Amniotic epithelial cell (primary cell): ENCODE data around the gene TTLL13.
A peak's percentile ranks its signal among the peaks of the same experiment; 100 is the strongest.
"Not testable (repeated sequence)": the region's sequence is repeated elsewhere in the genome, so short reads cannot be mapped to it uniquely, and the experiment has no call there.

ENCODE experiments used
- DNase-seq: peaks from one replicate; pipeline ENCODE4 v3.0.0-alpha.2; 2010; ENCODE audit warnings: low read depth

Gene TTLL13

GRCh38 chr15:90287946-90288345 lies 38.6 kb downstream of the TTLL13 start:
- no peak for DNase-seq

- DNase-seq: peak; percentile 32
These were observed 42.5 kb downstream of the TTLL13 start for GRCh38 chr15:90291679-90292356.

- peak; percentile 23 for DNase-seq
These were observed 43.9 kb downstream of the TTLL13 start for GRCh38 chr15:90293040-90293810.

- no peak for DNase-seq
These were observed 44.8 kb downstream of the TTLL13 start for GRCh38 chr15:90294159-90294558.

- no peak for DNase-seq
These were observed 45.4 kb downstream of the TTLL13 start for GRCh38 chr15:90294601-90295269.

- no peak for DNase-seq
These were observed 45.9 kb downstream of the TTLL13 start for GRCh38 chr15:90295270-90295648.

- peak; percentile 10 for DNase-seq
These were observed 47.0 kb downstream of the TTLL13 start for GRCh38 chr15:90296316-90296884.

GRCh38 chr15:90297021-90297420 lies 47.7 kb downstream of the TTLL13 start:
- no peak for DNase-seq

- no peak for DNase-seq
These were observed 51.2 kb downstream of the TTLL13 start for GRCh38 chr15:90300541-90300940.

- peak; percentile 41 for DNase-seq
These were observed 51.8 kb downstream of the TTLL13 start for GRCh38 chr15:90300988-90301706.

- no peak for DNase-seq
These were observed 52.4 kb downstream of the TTLL13 start for GRCh38 chr15:90301707-90302300.

GRCh38 chr15:90305355-90305754 lies 56.0 kb downstream of the TTLL13 start:
- DNase-seq: not testable (repeated sequence)

- DNase-seq: peak; percentile 71
These were observed 56.6 kb downstream of the TTLL13 start for GRCh38 chr15:90305932-90306331.

GRCh38 chr15:90306560-90306959 lies 57.2 kb downstream of the TTLL13 start:
- peak; percentile 15 for DNase-seq

- no peak for DNase-seq
These were observed 58.3 kb downstream of the TTLL13 start for GRCh38 chr15:90307661-90308060.

GRCh38 chr15:90309020-90309419 lies 59.7 kb downstream of the TTLL13 start:
- DNase-seq: no peak
